ENCODE results near the gene PRR20G. TPM values are rescaled to one million over a fixed set of nuclear protein-coding genes. Genes with fewer than 3 reads are reported as not detected.

PRR20G gene
- total RNA-seq, 2 experiments from 2014 or later: not detected

- no peak overlapping the region for H3K4me3 Mint-ChIP-seq
Observed at GRCh38 chr3:127256733-127257271, 31.0 kb downstream of the PRR20G start.

GRCh38 chr3:127256138-127256537 lies 31.7 kb downstream of the PRR20G start:
- intact Hi-C loops (cut with micrococcal nuclease): no loop called here
- ChIA-PET POLR2A (no interaction called here), CTCF (no interaction called here)
- H3K27ac Mint-ChIP-seq: no peak overlapping the region
- H3K4me3 Mint-ChIP-seq: no peak overlapping the region
- DNase-seq: no peak
- H3K9me3 Mint-ChIP-seq: no peaks in the 10 kb centered on the region
- no peaks in the 10 kb centered on the region for H3K4me1 Mint-ChIP-seq (ENCODE audit: low read depth)
- no peaks in the 10 kb centered on the region for H3K36me3 Mint-ChIP-seq
- peaks cover 2% of the 10 kb centered on the region for H3K27me3 Mint-ChIP-seq

More at GRCh38 chr3:127256733-127257271, 31.0 kb downstream of the PRR20G start:
- DNase-seq: no peak
- Mint-ChIP-seq H3K27me3 (peaks cover 2% of the 10 kb centered on the region), H3K27ac (no peak overlapping the region), H3K36me3 (no peaks in the 10 kb centered on the region), H3K9me3 (no peaks in the 10 kb centered on the region), H3K4me1 (ENCODE audit: low read depth) (no peaks in the 10 kb centered on the region)
- CTCF ChIA-PET: no interaction called here
- intact Hi-C loops (cut with micrococcal nuclease): no loop called here
- POLR2A ChIA-PET: no interaction called here

- Mint-ChIP-seq H3K27me3 (peaks cover 2% of the 10 kb centered on the region), H3K27ac (no peak overlapping the region), H3K9me3 (no peaks in the 10 kb centered on the region), H3K4me3 (no peak overlapping the region), H3K4me1 (ENCODE audit: low read depth) (no peaks in the 10 kb centered on the region), H3K36me3 (no peaks in the 10 kb centered on the region)
- no peak for DNase-seq
- POLR2A ChIA-PET: no interaction called here
- CTCF ChIA-PET: no interaction called here
- intact Hi-C loops (cut with micrococcal nuclease): no loop called here
Observed at GRCh38 chr3:127255516-127255915, 32.3 kb downstream of the PRR20G start.

GRCh38 chr3:127254730-127255129 lies 33.1 kb downstream of the PRR20G start:
- no peak overlapping the region for H3K27ac Mint-ChIP-seq
- H3K36me3 Mint-ChIP-seq: no peaks in the 10 kb centered on the region
- ChIA-PET CTCF (no interaction called here), POLR2A (no interaction called here)
- peaks cover 3% of the 10 kb centered on the region for H3K9me3 Mint-ChIP-seq
- intact Hi-C loops (cut with micrococcal nuclease): no loop called here
- no peaks in the 10 kb centered on the region for H3K4me1 Mint-ChIP-seq (ENCODE audit: low read depth)
- no peak overlapping the region for H3K4me3 Mint-ChIP-seq
- peaks cover 2% of the 10 kb centered on the region for H3K27me3 Mint-ChIP-seq
- no peak for DNase-seq

GRCh38 chr3:127254033-127254644 lies 33.7 kb downstream of the PRR20G start:
- ChIA-PET CTCF (no interaction called here), POLR2A (no interaction called here)
- Mint-ChIP-seq H3K4me3 (no peak overlapping the region), H3K27me3 (peaks cover 2% of the 10 kb centered on the region), H3K9me3 (peaks cover 6% of the 10 kb centered on the region), H3K27ac (no peak overlapping the region), H3K4me1 (ENCODE audit: low read depth) (no peaks in the 10 kb centered on the region), H3K36me3 (no peaks in the 10 kb centered on the region)
- intact Hi-C loops (cut with micrococcal nuclease): no loop called here
- DNase-seq: no peak

GRCh38 chr3:127253491-127253890 lies 34.4 kb downstream of the PRR20G start:
- H3K36me3 Mint-ChIP-seq: no peaks in the 10 kb centered on the region

GRCh38 chr3:127252446-127252845 lies 35.4 kb downstream of the PRR20G start:
- Mint-ChIP-seq H3K9me3 (peaks cover 22% of the 10 kb centered on the region), H3K27me3 (peaks cover 2% of the 10 kb centered on the region), H3K36me3 (peaks cover 1% of the 10 kb centered on the region), H3K4me1 (ENCODE audit: low read depth) (no peaks in the 10 kb centered on the region), H3K27ac (no peak overlapping the region), H3K4me3 (no peak overlapping the region)
- ChIA-PET CTCF (no interaction called here), POLR2A (no interaction called here)
- intact Hi-C loops (cut with micrococcal nuclease): no loop called here
- DNase-seq: no peak

More at GRCh38 chr3:127253491-127253890, 34.4 kb downstream of the PRR20G start:
- H3K4me1 Mint-ChIP-seq (ENCODE audit: low read depth): no peaks in the 10 kb centered on the region
- ChIA-PET POLR2A (no interaction called here), CTCF (no interaction called here)
- intact Hi-C loops (cut with micrococcal nuclease): no loop called here
- DNase-seq: no peak
- peaks cover 11% of the 10 kb centered on the region for H3K9me3 Mint-ChIP-seq
- no peak overlapping the region for H3K27ac Mint-ChIP-seq
- peaks cover 2% of the 10 kb centered on the region for H3K27me3 Mint-ChIP-seq
- H3K4me3 Mint-ChIP-seq: no peak overlapping the region

GRCh38 chr3:127250032-127250431 lies 37.8 kb downstream of the PRR20G start:
- peaks cover 1% of the 10 kb centered on the region for H3K36me3 Mint-ChIP-seq
- peaks cover 44% of the 10 kb centered on the region for H3K9me3 Mint-ChIP-seq
- intact Hi-C loops (cut with micrococcal nuclease): no loop called here
- H3K27me3 Mint-ChIP-seq: peaks cover 2% of the 10 kb centered on the region
- ChIA-PET CTCF (no interaction called here), POLR2A (no interaction called here)
- H3K4me3 Mint-ChIP-seq: no peak overlapping the region
- DNase-seq: no peak
- no peaks in the 10 kb centered on the region for H3K4me1 Mint-ChIP-seq (ENCODE audit: low read depth)
- H3K27ac Mint-ChIP-seq: no peak overlapping the region

GRCh38 chr3:127247292-127247691 lies 40.6 kb downstream of the PRR20G start:
- H3K27ac Mint-ChIP-seq: no peak overlapping the region
- no peak overlapping the region for H3K4me3 Mint-ChIP-seq
- POLR2A ChIA-PET: no interaction called here
- no peak for DNase-seq
- H3K36me3 Mint-ChIP-seq: peaks cover 3% of the 10 kb centered on the region
- no peaks in the 10 kb centered on the region for H3K4me1 Mint-ChIP-seq (ENCODE audit: low read depth)
- CTCF ChIA-PET: no interaction called here
- intact Hi-C loops (cut with micrococcal nuclease): no loop called here
- no peaks in the 10 kb centered on the region for H3K27me3 Mint-ChIP-seq
- peaks cover 60% of the 10 kb centered on the region for H3K9me3 Mint-ChIP-seq

GRCh38 chr3:127238602-127239001 lies 49.2 kb downstream of the PRR20G start:
- intact Hi-C loops (cut with micrococcal nuclease): no loop called here
- peaks cover 4% of the 10 kb centered on the region for H3K36me3 Mint-ChIP-seq
- no peaks in the 10 kb centered on the region for H3K4me1 Mint-ChIP-seq (ENCODE audit: low read depth)
- CTCF ChIA-PET: no interaction called here
- no peak overlapping the region for H3K4me3 Mint-ChIP-seq
- no peaks in the 10 kb centered on the region for H3K27me3 Mint-ChIP-seq
- POLR2A ChIA-PET: no interaction called here
- no peak for DNase-seq
- H3K27ac Mint-ChIP-seq: no peak overlapping the region
- peaks cover 16% of the 10 kb centered on the region for H3K9me3 Mint-ChIP-seq

- Mint-ChIP-seq H3K27me3 (no peaks in the 10 kb centered on the region), H3K4me1 (ENCODE audit: low read depth) (no peaks in the 10 kb centered on the region), H3K4me3 (no peak overlapping the region), H3K9me3 (peaks cover 14% of the 10 kb centered on the region), H3K27ac (no peak overlapping the region), H3K36me3 (peaks cover 4% of the 10 kb centered on the region)
- DNase-seq: no peak
- POLR2A ChIA-PET: no interaction called here
- intact Hi-C loops (cut with micrococcal nuclease): no loop called here
- CTCF ChIA-PET: no interaction called here
Observed at GRCh38 chr3:127237835-127238234, 50.0 kb downstream of the PRR20G start.

- intact Hi-C loops (cut with micrococcal nuclease): no loop called here
- Mint-ChIP-seq H3K27ac (no peak overlapping the region), H3K36me3 (no peaks in the 10 kb centered on the region), H3K4me1 (ENCODE audit: low read depth) (no peaks in the 10 kb centered on the region), H3K9me3 (peaks cover 5% of the 10 kb centered on the region), H3K27me3 (no peaks in the 10 kb centered on the region), H3K4me3 (no peak overlapping the region)
- POLR2A ChIA-PET: no interaction called here
- DNase-seq: no peak
- CTCF ChIA-PET: no interaction called here
Observed at GRCh38 chr3:127235706-127236105, 52.1 kb downstream of the PRR20G start.

- POLR2A ChIA-PET: no interaction called here
Observed at GRCh38 chr3:127234778-127235177, 53.1 kb downstream of the PRR20G start.

More at GRCh38 chr3:127234778-127235177, 53.1 kb downstream of the PRR20G start:
- no peaks in the 10 kb centered on the region for H3K36me3 Mint-ChIP-seq
- H3K27me3 Mint-ChIP-seq: no peaks in the 10 kb centered on the region
- H3K4me3 Mint-ChIP-seq: no peak overlapping the region
- intact Hi-C loops (cut with micrococcal nuclease): no loop called here
- DNase-seq: no peak
- H3K9me3 Mint-ChIP-seq: peaks cover 5% of the 10 kb centered on the region
- no peak overlapping the region for H3K27ac Mint-ChIP-seq
- CTCF ChIA-PET: no interaction called here
- no peaks in the 10 kb centered on the region for H3K4me1 Mint-ChIP-seq (ENCODE audit: low read depth)

All from activated CD4-positive, alpha-beta memory T cell treated with anti-CD3 and anti-CD28 coated beads for 36 hours (primary cell).